Prostate gland (tissue), 2 donors: ENCODE measurements around the gene SCRT2.

Experiments
- CTCF ChIP-seq, 4 experiments: fragments of 200-600 bp in 2 of 4; fragments of 450-650 bp in 2 of 4; sonication (generic) in 2 of 4; IDR thresholded peaks; 1 replicate in 3 of 4; 2 replicates in 1 of 4; pipeline ENCODE4 v1.5.1; 2016 to 2019; ENCODE audit warnings: antibody characterized with exemption in 4 of 4, mild to moderate bottlenecking in 2 of 4, moderate library complexity in 2 of 4
- POLR2A ChIP-seq: fragments of 450-650 bp; IDR thresholded peaks from one replicate; pipeline ENCODE4 v1.6.1; 2016; ENCODE audit warnings: antibody characterized with exemption, mild to moderate bottlenecking
- POLR2AphosphoS5 ChIP-seq: sonication (generic); formaldehyde crosslinking; IDR thresholded peaks from one replicate; pipeline ENCODE4 v1.6.1; 2017; ENCODE audit warnings: antibody characterized with exemption

- no peak for TF ChIP-seq CTCF (IDR thresholded peaks at IDR 0.05)
- TF ChIP-seq POLR2A: no peak
- no peak for TF ChIP-seq POLR2AphosphoS5
These were observed 16.8 kb downstream of the SCRT2 start for GRCh38 chr20:658731-659291.
